GM04504 (cell line): ENCODE results near the gene PDLIM7.
"Not testable (repeated sequence)": the region's sequence is repeated elsewhere in the genome, so short reads cannot be mapped to it uniquely, and the experiment has no call there.

ENCODE experiments used
- DNase-seq: peaks from one replicate; pipeline ENCODE4 v3.0.0-alpha.2; 2012; ENCODE audit warnings: low read depth

Gene PDLIM7

GRCh38 chr5:177497292-177498012, at the start of gene PDLIM7:
PDLIM7 (minus strand) TSS chr5:177497604; CDS start chr5:177496512, 1,092 bp downstream.
- DNase-seq = peak; percentile 93

GRCh38 chr5:177546258-177546741, 48.9 kb upstream of the PDLIM7 start:
- peak; percentile 97 for DNase-seq

GRCh38 chr5:177545487-177546257, 48.3 kb upstream of the PDLIM7 start:
- peak; percentile 73 for DNase-seq

GRCh38 chr5:177542816-177543465, 45.5 kb upstream of the PDLIM7 start:
- DNase-seq = no peak

- no peak for DNase-seq
These were observed 43.0 kb upstream of the PDLIM7 start for GRCh38 chr5:177540438-177540837.

GRCh38 chr5:177539411-177539810, 42.0 kb upstream of the PDLIM7 start:
- DNase-seq = peak; percentile 57

GRCh38 chr5:177538876-177539275, 41.5 kb upstream of the PDLIM7 start:
- DNase-seq = no peak

GRCh38 chr5:177537389-177538361, 40.3 kb upstream of the PDLIM7 start:
- DNase-seq = peak; percentile 84

- DNase-seq = no peak
These were observed 39.0 kb upstream of the PDLIM7 start for GRCh38 chr5:177536386-177536785.

GRCh38 chr5:177535125-177535524, 37.7 kb upstream of the PDLIM7 start:
- no peak for DNase-seq

- not testable (repeated sequence) for DNase-seq
These were observed 37.0 kb upstream of the PDLIM7 start for GRCh38 chr5:177534433-177534832.

- no peak for DNase-seq
These were observed 34.0 kb upstream of the PDLIM7 start for GRCh38 chr5:177531209-177531940.

- no peak for DNase-seq
These were observed 33.2 kb upstream of the PDLIM7 start for GRCh38 chr5:177530638-177531037.

- no peak for DNase-seq
These were observed 32.1 kb upstream of the PDLIM7 start for GRCh38 chr5:177529247-177530203.

- no peak for DNase-seq
These were observed 31.2 kb upstream of the PDLIM7 start for GRCh38 chr5:177528631-177529030.

GRCh38 chr5:177527595-177527994, 30.2 kb upstream of the PDLIM7 start:
- no peak for DNase-seq

GRCh38 chr5:177526791-177527190, 29.4 kb upstream of the PDLIM7 start:
- no peak for DNase-seq

- no peak for DNase-seq
These were observed 28.8 kb upstream of the PDLIM7 start for GRCh38 chr5:177526191-177526590.

- DNase-seq = no peak
These were observed 27.7 kb upstream of the PDLIM7 start for GRCh38 chr5:177524941-177525655.
